DMS53 treated with DMSO at 0.1 percent for 48 hours (cell line): ENCODE measurements around the gene REXO1.

Experiments
- DNase-seq: peaks from one replicate; lab custom pipeline; 2025; ENCODE audit not compliant: unreplicated experiment; lab: John Stamatoyannopoulos, UW

Gene REXO1

DNA sequence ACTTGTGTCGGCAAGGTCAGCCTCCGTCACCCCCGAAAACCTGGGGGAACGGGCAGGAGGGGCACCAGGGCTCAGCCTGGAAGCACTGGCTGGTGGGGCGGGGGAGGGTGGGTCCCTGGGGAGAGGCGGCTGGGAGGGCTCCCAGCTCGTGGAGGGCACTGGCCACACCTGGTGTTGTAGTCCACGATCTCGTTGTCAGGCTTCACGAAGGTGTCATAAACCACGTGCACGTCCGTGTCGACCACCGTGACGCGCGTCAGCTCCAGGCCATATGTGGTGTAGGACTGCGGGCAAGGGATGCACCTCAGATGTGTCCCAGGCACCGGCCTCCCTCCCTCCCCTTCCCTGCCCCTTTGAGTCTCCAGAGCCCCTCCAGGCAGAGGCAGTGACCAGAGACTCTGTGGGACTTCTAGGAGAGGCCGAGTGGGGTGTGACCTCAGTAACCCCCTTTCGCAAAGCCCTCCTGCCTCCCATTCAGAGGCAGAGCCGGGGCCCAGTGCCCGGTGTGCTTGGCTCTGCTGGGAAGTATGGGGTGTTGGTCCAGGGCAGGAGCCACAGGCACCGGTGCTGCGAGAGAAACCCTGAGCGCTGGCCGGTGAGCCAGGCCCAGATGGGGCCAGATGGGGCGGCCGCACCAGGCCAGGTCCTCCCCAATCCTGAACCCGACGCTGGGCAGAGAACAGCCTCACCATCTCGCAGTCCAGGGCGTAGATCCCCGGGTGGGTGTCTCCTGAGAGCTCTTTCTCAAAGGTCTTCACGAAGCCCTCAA is 31.6 kb downstream of the REXO1 start:
- no peak for DNase-seq

DNA sequence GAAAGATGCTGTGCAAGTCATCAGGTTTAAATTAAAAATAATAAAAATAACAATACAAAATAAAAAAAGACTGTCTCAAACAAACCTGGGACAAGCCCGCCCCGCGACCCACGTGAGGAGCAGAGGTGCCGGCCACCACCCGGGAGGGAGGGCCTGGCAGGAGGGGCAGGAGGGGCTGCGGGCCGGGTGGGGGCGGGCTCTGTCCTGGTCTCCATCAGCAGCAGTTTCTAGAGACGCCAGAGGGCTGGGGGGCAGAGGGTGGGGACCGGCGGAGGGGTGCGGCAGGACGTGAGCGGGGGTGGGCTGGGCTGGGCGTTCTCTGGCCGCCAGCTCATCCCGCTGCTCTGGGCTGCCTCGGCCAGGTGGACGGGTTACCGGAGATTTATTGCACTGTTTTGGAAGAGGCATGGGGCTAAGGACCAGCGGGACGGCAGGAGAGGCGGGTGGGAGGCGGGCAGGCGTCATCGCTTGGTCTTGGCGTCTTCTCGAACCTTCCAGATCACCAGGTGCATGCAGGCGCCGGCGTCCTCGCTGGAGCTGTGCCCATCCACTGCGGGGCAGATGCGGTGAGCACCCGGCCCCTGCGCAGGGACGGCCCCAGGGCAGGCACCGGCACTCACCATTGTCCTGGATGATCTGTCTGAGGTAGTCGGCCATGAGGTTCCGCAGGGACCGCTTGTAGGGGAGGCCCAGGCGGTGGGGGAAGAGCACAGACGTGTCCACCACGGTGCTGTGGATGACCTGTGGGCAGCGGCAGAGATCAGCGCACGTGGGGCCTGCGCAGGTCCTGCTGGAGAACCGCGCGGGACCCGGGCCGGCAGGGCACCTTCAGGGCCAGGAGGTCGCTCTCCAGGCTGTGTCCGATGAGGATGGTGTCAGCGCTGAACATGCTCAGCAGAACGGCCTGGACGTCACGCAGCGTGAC is 32.4 kb downstream of the REXO1 start:
- DNase-seq = no peak

DNA sequence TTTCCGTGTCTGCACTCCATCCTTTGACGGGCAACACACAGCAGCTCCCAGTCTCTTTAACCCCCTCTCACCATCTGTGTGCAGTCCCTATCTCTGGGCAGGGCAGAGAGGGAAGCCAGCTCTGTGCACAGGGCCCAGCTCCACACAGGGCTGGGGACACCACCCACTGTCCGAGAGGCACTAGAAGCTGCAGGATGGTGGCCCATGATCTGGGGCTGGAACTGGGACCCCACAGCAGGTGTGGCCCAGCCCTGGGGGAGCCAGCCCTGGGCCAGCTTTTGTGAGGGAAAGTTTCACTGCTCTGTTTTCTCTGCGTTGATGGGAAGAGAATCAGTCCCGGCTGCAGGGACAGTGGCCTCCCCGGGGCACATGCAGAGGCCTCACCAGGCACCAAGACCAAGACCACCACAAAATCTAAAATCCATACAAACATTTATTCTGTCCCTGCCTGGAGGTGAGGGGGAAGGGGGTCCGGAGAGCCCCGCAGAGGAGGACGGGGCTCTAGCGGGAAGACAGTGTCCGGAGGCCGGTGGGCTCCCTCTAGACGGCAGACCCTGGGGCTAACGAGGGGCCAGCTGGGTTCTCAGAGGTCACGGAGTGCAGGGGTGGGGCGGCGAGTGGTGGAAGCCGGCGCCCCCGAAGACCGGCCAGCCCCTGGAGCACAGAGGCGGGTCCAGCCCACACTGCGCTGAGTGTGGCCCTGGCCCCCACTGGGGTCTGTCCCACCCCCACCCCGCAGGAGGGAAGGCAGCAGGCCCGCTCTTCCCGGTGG is 33.3 kb downstream of the REXO1 start:
- no peak for DNase-seq

DNA sequence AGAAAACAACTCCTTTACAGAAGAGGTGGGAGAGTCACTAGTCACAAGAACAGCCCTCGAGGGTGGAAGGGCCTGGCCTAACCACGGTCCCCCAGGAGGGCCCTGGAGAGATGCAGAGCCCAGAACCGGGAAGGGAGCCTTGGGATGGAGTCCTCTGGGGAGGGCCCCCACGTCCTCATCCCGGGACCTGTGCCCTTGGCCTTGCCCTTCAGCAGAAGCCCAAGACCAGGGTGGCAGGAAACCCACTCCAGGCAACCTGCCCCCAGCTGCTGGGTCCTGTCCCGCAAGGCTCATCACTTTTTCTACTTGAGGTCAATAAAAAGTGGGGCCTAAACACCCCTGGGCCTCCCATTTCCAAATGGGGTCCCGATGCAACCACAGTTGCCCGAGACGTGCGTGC is 33.9 kb downstream of the REXO1 start:
- DNase-seq = no peak

DNA sequence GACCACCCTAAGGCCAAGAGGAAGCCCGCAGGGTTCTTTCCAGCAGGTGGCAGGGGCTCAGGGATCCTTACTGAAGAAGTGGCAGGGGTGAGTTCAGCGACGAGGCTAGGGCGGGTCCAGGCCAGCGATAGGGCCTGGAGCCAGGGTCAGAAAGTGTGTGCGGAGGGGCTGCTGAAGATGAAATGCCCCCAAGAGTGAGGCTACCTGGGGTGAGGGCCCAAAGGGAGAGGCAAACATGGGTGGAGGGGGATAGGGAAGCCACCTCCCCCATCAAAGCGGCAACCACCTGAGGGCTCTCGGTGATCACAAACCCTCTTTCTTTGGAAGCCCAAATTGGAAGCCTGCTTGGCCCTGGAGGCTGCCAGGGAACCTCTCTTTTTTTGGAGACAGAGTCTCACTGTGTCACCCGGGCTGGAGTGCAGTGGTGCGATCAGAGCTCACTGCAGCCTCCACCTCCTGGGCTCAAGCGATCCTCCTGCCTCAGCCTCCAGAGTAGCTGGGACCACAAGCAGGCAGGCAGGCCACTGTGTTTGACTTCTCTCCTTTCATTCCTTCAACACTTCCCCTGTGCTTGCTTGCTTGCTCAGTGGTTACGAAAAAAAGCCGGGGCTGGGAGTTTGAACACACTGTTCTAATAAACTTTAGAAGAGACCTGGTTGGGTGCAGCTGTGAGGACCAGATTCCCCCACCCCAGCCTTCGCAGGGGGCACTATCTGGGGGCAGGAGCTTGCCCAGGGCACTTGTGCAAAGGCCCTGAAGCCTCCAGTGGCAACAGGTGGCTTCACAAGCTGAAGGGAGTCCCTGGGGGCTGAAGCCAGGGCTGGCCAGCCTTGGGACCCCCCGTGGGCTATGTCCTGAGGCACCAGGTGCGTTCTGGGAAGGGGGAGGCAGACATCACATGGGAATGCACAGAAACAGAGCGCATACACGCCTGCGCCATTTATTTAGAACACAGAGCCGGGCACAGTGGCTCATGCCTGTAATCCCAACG is 34.8 kb downstream of the REXO1 start:
- no peak for DNase-seq

DNA sequence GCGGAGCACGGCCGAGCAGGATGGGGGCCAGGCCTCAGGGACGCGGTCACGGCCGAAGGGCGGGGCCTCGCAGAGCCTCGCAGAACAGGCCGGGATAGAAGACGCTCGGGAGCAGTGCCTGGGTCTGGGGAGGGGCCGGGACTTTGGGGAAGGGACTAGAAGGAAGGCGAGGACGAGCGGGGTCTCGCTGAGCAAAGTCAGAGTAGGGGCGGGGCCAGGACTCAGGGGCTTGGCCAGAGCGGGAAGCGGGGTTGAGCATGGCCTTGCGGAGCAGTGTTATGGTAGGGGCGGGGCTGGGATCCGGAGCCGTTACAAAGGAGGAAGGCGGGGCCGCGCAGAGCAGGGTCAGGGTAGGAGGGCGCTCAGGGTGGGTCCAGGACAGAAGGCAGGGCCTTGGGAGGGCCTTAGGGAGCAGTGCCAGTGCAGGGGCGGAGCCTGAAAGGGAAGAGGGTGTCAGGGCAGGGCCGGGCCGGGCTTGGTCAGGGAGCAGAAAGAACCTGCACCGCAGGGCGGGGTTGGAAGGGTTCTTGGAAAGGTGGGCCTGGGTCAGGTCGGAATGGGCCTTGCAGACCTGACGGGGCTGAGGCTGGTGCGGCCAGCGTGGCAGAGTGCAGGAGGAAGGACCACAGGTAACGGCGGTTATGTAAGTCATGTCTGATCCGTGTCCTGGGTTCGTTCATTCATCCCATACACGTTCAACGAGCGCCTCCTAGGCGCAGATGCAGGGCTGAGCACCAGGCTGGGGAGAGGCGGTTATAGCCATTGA is 35.7 kb downstream of the REXO1 start:
- peak; percentile 74 for DNase-seq

DNA sequence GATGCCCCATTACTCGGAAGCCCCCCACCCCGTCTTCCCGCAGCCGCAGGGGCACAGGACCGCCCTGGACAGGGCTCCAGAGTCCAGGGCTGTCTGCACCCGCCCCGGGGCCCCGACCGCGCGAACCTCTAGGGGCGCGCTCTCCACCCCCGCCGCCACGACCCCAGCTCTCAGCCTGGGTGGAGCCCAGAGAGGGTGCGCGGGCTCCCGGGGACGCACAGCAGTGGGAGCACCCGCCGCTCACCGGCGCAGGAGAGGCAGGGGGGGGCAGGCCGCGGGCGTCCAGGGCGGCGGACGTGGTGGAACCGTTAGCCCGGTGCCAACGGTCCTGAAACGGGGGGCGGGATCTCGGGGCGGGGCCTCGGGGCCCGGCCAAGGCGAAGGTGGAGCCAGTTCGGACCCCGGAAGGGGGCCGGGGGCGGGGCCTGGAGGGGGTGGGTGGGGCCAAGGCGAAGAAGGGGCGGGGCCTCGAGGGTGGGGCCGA is 36.3 kb downstream of the REXO1 start, which contains the start of gene ATP8B3:
Gene ATP8B3, minus strand, starts transcription at position 335 of the 484 bp plus-strand sequence. CDS start 540 bp downstream, outside the sequence.
- DNase-seq = no peak

DNA sequence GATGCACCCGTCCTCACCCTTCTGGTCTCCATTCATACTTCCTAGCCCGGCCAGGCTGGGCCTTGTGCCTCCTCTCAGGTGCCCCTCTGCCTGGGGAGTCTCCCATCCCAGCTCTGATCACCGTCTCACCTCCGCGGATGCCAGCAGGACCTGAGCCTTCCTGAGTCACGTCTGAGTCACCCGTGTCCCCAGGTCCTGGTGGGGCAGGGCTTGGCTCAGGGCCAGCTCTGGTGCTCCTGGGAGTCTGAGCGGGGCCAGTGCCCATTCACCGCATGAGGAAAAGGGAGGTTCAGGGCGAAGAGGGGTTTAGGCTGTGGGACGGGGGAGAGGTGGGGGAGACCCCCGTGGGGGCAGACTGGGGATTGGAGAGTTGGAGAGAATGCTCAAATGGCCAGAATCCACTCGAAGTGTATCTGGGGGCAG is 36.8 kb downstream of the REXO1 start:
- peak; percentile 43 for DNase-seq

DNA sequence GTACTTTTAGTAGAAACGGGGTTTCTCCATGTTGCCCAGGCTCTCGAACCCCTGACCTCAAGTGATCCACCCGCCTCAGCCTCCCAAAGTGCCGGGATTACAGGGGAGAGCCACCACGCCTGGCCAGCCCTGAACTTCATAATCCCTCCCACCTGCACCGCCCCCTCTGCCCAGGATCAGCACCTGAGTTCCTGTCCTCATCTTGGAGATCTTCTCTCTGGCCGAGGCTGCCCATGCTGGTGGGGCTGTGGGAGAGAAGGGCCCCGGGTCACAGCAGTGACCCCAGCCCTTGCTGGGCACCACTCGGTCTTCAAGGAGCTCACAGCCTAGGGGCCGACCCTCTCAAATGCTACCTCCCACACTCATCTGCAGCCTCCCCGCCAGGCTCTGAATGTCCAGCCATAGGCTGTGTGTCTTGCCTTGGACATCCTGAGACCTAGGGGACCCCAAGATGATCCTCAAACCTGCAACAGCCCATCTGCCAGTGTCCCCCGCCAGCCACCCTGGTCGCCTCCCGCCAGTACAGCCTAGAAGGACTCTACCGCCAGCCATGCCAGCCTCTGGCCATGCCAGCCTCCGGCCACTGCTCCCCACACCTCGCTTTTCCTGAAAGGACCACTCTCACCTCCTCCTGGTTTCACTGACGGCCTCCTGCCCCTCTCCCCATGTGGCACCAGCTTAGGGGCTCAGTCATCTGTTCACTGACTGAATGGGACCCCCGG is 37.7 kb downstream of the REXO1 start:
- DNase-seq = no peak

DNA sequence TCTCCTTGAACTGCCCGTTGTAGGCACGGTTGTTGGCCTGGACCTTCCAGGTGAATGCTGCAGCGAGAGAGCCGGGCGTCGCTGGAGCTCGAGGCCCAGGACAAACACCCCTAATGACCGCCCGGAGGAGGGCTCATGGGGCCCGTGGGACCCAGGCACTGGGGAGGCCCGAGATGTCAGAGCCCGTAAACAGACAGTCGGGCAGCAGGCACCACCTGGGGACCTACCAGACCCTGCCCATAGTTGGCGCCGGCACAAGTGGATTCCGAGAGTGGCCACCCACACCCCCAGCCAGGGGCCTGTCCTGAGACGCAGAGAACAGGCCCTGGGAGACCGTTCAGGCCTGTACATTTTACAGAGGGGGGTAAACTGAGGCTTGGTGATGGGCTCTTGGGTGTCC is 38.6 kb downstream of the REXO1 start:
- no peak for DNase-seq

DNA sequence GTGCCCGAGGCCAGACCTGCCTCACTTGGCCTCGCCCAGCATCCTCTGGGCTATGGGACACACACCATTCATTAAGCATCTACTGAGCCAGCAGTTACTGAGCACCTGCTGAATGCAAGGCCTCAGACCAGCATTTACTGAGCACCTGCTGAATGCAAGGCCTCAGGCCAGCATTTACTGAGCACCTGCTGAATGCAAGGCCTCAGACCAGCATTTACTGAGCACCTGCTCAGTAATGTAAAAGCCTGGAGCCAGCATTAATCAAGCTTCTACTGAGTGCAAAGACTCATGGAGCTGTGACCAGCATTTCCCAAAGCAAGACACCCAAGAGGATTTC is 39.9 kb downstream of the REXO1 start:
- no peak for DNase-seq

DNA sequence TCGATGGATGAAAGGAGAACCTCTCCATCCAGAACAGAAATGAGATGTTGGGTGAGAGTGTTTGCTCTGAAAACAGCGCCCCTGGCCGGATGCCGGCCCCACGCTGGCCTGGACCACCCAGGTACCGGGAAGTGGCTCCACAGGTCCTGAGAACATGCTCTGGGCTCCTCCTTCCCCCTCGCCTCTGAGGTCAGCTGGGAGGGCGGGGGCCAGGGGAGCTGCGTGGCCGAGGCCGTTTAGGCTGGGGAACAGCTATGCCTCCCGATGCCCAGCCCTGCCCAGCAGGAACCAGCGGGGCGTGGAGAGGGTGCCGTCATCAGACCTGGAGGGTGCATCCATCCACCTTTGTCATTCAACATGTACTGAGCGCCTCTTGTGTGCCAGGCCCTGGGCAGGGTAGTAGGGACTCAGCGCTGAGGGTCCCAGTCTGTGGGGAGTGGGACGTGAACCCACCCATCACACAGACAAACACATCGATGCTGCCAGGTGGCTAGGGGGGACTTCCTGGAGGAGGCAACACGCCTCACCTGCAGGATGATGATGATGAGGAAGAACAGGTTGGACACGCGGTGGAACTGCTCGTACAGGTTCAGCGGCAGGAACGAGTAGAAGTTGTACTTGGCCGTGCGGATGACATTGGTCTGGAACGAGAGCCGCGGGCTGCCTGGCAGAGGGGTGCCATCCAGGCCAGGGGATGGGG is 40.4 kb downstream of the REXO1 start:
- no peak for DNase-seq

DNA sequence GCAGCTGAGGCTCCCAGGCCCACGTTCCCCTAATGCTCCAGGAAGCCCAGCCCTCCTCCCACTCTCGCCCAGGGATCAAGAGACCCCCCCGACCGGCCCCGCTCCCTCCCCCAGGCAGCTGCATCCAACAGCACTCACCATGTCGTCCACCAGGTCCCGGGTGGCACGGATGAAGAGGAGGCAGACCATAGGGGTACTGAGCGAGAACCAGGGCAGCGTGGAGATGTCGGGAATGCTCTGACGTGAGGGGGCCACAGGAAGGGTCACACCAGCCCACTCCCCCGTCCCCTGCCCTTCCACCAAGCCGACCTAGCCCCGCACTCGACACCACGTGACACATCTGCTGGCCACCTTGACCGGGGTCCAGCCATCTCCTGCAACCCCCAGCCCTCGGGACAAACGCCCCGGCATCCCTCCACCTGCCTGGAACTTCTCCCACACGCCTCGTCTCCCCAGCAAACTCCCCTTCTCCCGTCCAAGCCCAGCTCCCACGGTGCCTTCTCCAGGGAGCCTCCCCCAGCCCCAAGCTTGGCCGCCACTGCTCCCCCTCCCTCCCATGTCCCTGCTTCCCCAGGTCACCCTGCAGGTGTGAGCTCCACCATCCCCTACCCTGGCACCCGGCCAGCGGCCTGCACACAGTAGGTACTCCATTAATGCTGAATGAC is 41.1 kb downstream of the REXO1 start:
- no peak for DNase-seq

DNA sequence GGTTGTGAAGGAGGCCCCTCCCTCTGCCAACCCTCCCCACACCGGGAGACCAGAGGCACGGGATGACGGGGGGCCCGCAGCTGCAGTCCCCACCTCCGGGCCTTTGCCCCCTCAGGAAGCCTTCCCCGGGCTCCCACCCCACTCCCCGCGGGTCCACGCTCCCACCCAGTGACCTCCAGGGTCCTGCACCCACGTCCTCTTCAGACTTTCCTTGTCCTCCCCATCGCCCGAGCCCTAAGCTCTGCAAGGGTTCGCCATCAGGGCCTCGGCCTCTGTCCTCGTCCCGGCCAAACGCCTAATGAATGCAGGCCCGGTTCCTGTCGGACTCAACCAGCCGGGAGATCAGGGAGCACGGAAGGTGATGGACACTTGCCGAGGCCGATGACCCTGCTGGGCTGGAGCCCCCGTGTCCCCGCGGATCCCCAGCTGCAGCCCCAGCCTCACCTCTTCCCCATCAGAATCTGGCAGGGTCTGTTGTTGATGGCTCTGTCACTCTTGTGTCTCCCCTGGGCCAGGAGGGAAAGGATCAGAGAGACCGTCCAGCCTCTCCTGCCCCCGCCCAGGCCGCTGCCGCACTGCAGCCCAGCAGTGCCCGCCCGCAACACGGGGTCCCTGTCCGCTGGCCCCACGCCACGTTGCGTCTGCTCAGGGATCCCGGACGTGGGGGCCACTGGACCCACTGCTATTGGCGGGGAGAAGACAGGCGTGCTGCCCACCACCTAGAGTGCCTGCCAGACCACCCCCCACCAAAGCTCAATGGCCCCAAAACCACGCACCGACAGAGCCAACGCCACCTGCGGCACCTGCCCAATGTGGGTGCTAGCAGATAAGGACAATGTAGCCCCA is 41.9 kb downstream of the REXO1 start:
- DNase-seq = no peak

DNA sequence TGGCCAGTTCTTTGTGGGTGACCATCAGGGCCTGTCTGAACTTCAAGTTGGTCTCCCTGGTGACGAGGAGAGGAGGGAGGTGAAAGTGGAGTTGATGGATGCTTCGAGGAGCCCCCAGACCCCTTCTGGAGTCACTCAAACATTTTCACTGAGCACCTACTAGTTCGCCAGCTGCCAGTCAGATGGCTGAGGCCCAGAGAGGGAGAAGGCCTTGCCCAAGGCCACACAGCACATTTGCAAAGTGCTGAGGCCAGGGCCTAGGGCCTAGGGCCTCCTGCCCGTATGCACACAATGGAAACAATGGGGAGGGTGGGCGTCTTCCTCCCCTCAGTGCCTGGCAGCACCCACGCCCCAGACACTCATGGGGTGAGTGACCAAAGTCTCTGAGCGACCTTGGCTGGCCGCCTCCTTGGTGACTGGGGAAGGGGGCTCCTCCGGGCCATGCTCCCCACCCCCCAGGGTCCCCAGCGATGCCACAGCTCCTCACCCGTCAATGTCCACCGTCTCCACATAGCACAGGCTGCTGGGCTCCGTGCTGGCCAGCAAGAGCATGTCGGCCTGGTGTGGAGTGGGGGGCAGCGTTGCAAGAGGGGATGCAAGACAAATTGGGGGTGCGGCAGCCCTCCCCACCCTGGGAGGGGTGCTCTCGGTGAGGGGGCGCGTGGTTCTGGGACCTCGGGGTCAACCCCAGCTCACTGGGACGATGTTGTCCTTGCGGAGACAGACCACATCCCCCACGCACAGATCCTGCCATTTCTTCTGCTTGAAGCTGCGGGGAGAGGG is 42.7 kb downstream of the REXO1 start:
- DNase-seq = no peak

DNA sequence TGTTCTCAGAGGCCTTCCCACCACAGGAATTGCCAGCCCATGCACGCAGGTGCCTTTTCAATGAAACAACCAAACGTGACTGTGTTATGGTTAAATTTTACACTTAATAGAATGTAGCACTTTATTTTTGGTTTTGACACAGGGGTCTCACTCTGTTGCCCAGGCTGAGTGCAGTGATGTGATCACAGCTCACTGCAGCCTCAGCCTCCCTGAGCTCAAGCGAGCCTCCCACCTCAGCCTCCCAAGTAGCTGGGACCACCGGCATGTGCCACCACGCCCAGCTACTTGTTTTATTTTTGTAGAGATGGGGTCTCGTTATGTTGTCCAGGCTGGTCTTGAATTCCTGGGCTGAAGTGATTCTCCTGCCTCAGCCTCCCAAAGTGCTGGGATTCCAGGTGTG is 43.4 kb downstream of the REXO1 start:
- DNase-seq = no peak
